ENCODE measurements around the gene NNMT. TPM values are rescaled to one million over a fixed set of nuclear protein-coding genes. Genes with fewer than 3 reads are reported as not detected.

The NNMT gene
- polyA plus RNA-seq, 1 of the 3 experiments (the other 2 are of a cell fraction) = 84.6 TPM

- TF ChIP-seq FOSL2 (IDR thresholded peaks at IDR 0.05; ENCODE audit: borderline replicate concordance, low read depth) = no peak
- TF ChIP-seq FOXM1 (IDR thresholded peaks at IDR 0.05; ENCODE audit: low read depth) = no peak
- TF ChIP-seq IRF3 (IDR thresholded peaks at IDR 0.05; ENCODE audit: low read depth, low read length) = no peak
- TF ChIP-seq RXRA (IDR thresholded peaks at IDR 0.05; ENCODE audit: borderline replicate concordance, low read depth) = no peak
- TF ChIP-seq JUND (IDR thresholded peaks at IDR 0.05) = no peak
- no peak for TF ChIP-seq EZH2phosphoT487 (IDR thresholded peaks at IDR 0.05; ENCODE audit: borderline replicate concordance, low read depth)
These were observed 35.7 kb upstream of the NNMT start (continued) for GRCh38 chr11:114260483-114260882.

GRCh38 chr11:114261791-114262190, 34.4 kb upstream of the NNMT start:
- POLR2A ChIA-PET = no interaction called here
- DNase-seq = no peak

More at GRCh38 chr11:114261791-114262190, 34.4 kb upstream of the NNMT start:
- Histone ChIP-seq H3K4me3 (ENCODE audit: low read depth in 2 of 2, low read length in 1 of 2) (no peak overlapping the region), H4K20me1 (ENCODE audit: insufficient read depth) (no peaks in the 10 kb centered on the region), H3K9me3 (no peaks in the 10 kb centered on the region), H3K9ac (no peak overlapping the region), H3K79me2 (ENCODE audit: insufficient read depth) (no peaks in the 10 kb centered on the region), H3K9me2 (no peaks in the 10 kb centered on the region), H3K27me3 (ENCODE audit: insufficient read depth) (peaks cover 21% of the 10 kb centered on the region), H3F3A (replicated peaks; ENCODE audit: insufficient read depth) (no peaks in the 10 kb centered on the region), H3K4me2 (no peak overlapping the region), H3K36me3 (replicated peaks in 1 of 2; ENCODE audit: control insufficient read depth in 1 of 2, insufficient read depth in 2 of 2, low read length in 1 of 2) (no peaks in the 10 kb centered on the region), H2AFZ (ENCODE audit: low read depth) (no peak overlapping the region), H3K27ac (ENCODE audit: low read depth in 2 of 2, low read length in 1 of 2) (no peak overlapping the region), H3K4me1 (ENCODE audit: control insufficient read depth in 1 of 2, insufficient read depth in 2 of 2, low read depth in 1 of 2, low read length in 1 of 2) (no peaks in the 10 kb centered on the region; a peak in 1 of 4 replicates)
- TF ChIP-seq FOXM1 (IDR thresholded peaks at IDR 0.05; ENCODE audit: low read depth) (no peak), ELF1 (IDR thresholded peaks at IDR 0.05) (no peak), EZH2phosphoT487 (IDR thresholded peaks at IDR 0.05; ENCODE audit: borderline replicate concordance, low read depth) (no peak), TEAD4 (IDR thresholded peaks at IDR 0.05; ENCODE audit: borderline replicate concordance, insufficient read depth) (no peak), GABPA (IDR thresholded peaks at IDR 0.05; ENCODE audit: low read depth) (no peak), PBX3 (IDR thresholded peaks at IDR 0.05) (no peak), RFX5 (IDR thresholded peaks at IDR 0.05; ENCODE audit: low read length) (no peak), FOXJ3 (CRISPR knock-in tag; IDR thresholded peaks at IDR 0.05) (no peak)
- TF ChIP-seq, protein P1, sequence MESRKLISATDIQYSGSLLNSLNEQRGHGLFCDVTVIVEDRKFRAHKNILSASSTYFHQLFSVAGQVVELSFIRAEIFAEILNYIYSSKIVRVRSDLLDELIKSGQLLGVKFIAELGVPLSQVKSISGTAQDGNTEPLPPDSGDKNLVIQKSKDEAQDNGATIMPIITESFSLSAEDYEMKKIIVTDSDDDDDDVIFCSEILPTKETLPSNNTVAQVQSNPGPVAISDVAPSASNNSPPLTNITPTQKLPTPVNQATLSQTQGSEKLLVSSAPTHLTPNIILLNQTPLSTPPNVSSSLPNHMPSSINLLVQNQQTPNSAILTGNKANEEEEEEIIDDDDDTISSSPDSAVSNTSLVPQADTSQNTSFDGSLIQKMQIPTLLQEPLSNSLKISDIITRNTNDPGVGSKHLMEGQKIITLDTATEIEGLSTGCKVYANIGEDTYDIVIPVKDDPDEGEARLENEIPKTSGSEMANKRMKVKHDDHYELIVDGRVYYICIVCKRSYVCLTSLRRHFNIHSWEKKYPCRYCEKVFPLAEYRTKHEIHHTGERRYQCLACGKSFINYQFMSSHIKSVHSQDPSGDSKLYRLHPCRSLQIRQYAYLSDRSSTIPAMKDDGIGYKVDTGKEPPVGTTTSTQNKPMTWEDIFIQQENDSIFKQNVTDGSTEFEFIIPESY (IDR thresholded peaks at IDR 0.05; ENCODE audit: borderline replicate concordance, low read depth) = no peak
- CTCF ChIA-PET = interaction anchor here (0.7 to 11.8 kb wide), 79 partner anchors 8 to 1803 kb away, joined by 3 to 445 read pairs (median 9); partner anchors contain the start of genes HTR3A, HTR3B, TTC12 and ZW10
- WGBS (ENCODE audit: low lambda C conversion rate) = 59% methylated on average over 7 of the region's 7 CpGs
